A673 (cell line): ENCODE measurements around the gene ANKRD11.

Experiments
- EZH2 ChIP-seq: fragments of 200-600 bp; sonication (generic); IDR thresholded peaks from 2 replicates; pipeline ENCODE4 v1.6.1; 2017; ENCODE audit warnings: borderline replicate concordance, low read depth, mild to moderate bottlenecking, mixed read lengths, antibody characterized with exemption, low read length; ENCODE audit not compliant: poor library complexity, severe bottlenecking
- TF ChIP-seq, protein P1 (sequence below): fragments of 300-800, 200-600 bp; sonication (generic); conservative IDR thresholded peaks from 2 replicates; pipeline ENCODE4 v1.5.1; 2017; ENCODE audit warnings: low read depth, mild to moderate bottlenecking, antibody characterized with exemption, low read length, moderate library complexity, mixed read lengths

- TF ChIP-seq, protein P1, sequence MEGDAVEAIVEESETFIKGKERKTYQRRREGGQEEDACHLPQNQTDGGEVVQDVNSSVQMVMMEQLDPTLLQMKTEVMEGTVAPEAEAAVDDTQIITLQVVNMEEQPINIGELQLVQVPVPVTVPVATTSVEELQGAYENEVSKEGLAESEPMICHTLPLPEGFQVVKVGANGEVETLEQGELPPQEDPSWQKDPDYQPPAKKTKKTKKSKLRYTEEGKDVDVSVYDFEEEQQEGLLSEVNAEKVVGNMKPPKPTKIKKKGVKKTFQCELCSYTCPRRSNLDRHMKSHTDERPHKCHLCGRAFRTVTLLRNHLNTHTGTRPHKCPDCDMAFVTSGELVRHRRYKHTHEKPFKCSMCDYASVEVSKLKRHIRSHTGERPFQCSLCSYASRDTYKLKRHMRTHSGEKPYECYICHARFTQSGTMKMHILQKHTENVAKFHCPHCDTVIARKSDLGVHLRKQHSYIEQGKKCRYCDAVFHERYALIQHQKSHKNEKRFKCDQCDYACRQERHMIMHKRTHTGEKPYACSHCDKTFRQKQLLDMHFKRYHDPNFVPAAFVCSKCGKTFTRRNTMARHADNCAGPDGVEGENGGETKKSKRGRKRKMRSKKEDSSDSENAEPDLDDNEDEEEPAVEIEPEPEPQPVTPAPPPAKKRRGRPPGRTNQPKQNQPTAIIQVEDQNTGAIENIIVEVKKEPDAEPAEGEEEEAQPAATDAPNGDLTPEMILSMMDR, result no peak
- TF ChIP-seq EZH2, result no peak
These were observed 170.2 kb downstream of the ANKRD11 start for GRCh38 chr16:89319886-89320781.
